AML-193 (cell line): ENCODE results near the gene DIDO1.

Source experiments
- DNase-seq, 2 experiments: peaks; one replicate each; lab custom pipeline; 2025; lab: John Stamatoyannopoulos, UW

DIDO1 gene

DNA sequence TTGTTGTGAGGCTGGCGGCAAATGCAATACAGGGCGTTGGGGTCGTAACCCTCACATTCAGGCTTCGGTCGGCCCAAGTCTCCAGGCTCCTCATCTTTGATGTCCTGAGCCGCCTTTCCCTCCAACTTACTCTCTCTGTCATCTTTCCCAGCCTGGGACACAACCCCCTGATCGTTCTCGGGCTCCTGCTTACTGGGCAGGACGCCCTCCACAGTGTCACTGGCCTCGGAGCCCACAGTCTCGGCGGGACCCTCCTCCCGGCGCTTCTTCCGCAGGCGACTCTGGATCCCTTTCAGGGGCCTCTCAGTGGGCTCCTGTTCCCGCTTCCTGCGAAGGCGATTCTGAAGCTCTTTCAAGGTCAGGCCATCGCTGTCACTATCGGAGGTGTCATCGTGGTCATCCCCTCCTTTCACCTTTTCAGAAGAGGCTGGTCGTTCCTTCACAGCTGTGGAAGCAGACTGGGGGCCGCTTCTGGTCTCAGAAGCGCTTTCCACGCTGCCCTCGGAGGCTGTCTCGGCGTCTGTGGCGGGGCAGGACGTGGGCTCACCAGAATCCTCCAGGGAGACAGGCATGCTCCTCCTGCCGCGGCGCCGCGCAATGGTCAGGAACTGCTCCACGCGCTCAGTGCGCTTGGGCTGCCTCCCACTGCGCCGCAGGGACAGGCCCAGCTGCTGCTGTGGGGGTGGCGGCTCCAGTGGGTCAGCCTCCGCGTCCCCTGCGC, 15.4 kb downstream of the DIDO1 start:
- DNase-seq, result no peak

DNA sequence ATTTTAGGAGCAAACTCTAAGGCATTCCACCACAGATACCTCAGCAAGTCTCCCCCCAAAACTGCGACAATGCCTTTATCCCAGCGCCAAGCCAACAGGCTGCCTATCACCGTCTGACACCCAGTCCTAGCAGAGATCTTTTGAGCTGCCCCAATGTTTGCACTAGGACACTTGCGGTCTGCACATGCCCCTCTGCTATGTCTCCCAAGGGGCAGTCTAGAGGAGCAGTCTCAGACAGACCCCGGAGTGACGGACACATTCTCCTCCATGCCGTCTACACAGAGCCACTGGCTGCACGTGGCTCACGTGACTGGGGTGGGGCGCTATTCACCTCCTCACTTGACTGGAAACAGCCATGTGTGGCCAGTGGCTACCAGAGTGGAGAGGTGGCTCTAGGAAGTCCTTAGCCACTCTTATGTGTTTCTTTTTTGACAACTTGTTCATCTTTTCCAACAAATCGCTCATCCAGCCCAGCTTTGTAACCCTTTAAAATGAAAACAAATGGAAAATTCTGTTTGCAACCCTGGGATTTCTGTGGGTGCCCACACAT, 16.0 kb downstream of the DIDO1 start:
- no peak for DNase-seq

DNA sequence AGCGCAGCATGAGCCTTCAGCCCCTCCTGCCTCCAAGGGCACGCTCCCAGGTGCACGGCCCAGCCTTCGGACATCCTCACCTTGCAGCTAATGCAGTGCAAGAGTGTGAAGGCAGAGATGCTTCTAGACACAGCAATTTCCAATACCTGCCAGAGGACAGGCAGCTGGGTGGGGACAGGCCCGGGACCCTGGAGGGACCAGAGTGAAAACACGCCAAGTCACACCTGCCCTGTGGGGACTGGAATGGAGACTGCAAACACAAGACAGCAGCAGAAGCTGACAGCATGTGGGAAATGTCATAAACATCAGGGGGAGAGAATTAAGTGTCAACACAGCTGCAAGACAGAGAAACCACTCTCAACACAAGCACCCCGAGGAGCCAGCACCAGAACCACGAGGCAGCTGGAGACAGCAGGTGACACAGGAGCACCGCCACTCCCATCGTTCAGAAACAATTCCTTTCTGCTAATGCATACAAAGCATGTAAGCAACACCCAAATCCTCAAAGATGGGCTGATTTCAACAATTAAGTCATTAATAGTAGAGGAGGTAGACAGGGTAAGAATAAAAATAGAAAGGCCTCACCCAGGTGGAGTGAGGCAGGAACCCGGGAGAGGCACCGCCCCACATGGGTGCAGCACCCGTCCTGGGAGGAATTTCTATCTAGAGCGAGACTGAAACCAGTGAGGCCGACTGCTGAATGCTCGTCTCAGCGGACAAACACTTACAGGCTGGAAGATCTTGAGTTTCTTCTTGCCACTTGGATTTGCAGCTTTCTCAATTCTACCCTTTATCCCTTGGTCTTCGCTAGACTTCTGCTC, 17.1 kb downstream of the DIDO1 start:
- no peak for DNase-seq

DNA sequence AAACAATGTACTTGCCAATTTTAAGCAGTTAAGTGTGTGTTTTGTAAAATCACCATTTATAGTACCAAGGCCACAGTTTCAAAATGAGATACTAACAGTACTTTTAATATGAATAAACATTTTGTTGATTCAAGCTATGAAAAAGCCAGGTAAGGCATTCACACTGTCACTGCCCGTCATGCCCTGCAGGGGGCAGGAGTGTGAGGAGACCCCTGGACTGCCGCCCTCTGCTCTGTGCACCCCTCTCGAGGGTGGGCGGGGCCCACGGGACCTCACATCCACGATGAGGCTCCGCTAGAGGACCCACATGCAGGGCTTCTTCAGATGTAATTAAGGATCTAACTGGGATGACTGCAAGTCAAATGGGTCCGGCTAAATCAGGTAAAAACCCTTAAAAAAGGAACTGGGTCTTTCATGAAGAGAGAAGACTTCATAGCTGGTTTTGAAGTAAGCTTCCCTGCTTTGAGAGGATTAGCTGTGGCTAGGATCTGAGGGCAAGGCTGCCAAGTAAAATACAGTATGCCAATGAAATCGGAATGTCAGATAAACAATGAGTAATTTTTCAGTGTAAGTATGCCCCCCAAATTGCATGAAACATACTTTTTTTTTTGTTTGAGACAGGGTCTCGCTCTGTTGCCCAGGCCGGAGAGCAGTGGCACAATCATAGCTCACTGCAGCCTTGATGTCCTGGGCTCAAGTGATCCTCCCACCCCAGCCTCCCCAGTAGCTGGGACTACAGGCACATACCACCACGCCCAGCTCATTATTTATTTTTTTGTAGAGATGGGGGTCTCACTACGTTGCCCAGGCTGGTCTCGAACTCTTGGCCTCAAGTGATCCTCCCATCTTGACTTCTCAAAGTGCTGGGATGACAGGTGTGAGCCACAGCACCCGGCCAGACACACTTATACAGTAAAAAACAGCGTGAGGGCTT, 18.7 kb downstream of the DIDO1 start:
- no peak for DNase-seq

DNA sequence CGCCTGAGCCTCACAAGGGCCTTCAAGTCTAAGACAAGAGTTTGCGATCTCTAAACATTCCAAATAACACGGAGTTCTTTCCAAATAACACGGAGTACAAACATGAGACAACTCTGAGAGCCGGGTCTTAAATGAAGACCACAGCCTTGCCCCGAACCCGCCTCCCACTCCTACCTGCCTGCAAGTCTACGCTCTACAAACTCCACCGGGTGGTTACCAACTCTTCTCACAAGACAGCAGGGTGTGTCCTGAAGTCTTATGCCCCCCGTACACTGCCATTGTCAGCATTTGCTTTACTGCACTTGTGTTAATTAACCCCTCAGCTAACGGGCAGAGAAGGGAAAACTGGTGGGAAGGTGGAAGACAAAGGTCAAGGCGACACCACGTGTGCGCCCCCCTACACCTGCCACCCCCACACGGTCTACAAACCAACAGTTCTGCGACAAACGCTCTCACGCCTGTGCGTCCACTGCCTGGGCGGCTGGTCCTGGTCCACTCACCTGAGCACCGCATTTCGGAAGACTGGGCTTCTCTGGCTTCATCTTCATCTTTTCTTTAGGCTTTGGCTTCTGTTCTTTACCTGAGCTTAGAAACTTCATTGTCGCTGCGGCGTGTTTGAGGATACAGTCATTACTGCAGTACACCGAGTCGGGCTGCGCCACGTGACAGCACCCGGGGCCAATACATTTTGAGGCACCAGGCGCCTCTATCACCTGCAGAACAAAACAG, 19.5 kb downstream of the DIDO1 start:
- no peak for DNase-seq

DNA sequence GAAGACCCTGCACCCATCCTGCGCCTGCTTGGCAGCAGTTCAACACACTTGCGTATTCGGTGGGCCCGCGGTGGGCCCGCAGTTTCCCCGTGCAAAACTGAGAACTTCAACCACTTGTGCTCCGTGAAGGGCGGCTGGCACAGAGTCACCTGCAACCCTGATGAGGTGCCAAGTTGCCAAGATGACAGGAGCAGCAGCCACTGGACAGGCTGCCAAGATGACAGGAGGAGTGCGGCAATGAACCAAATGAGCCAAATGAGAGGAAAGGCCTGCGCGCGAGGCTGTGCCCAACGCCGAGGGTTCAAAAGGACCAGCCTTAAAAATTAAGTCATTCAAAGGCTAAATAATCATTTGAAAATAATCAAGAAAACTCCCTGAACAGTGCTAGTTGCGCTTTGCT, 20.1 kb downstream of the DIDO1 start:
- DNase-seq, result no peak

DNA sequence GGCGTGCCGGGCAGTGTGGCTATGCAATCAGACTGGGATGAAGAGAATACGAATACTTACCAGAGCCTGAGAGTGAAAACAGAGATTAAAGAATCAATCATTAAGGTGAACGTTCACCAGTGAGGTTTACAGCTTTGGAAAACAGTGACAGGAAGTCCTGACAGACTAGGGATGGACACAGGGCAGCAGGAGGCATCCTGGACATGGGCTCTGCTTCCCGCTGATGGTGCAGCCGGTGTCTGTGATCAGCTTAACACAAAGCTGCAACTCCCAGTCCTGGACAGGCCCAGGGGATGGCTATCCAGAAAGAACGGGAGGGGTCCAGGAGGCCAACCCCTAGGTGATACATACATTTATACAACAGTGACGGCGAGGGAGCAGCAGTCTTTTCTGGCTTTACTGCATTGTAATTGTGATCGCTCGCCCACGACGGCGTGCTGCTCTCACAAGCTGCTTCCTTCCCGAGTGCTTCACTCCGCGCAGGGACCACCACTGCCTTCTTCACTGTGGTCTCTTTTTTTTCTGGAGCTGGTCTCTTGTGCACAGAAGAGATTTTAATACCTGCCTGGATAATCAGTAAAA, 20.7 kb downstream of the DIDO1 start:
- DNase-seq, result no peak

DNA sequence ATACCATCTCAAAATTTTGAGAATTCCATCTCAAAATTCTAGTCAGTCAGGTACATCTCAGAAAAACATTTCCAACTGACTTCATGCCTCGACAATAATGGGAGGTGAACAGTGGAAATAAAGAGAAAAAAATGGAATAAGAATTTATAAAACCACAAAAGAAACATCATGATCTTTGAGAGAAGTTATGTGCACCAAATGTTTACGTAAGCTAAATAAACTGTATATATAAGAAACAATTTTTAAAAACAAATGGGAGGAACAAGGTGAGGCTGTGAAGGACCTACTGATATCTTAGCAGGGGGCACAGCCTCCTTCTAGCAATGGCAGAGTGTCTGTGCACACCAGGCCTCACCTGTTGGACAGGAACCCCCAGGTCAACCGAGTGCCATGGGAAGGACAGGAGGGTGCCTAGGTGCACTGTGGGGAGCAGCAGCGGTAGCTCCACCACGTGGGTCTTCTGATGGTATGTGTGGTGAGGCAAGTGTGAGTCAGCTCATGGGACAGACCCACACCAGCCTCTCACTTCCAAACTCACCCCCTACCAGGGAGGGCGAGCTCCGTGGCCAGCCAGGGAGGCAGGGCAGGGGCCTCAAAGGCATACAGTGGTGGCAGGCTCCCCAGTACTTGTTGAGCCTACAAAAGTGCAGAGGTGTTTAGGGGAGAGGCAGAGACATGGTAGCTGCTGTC, 23.2 kb downstream of the DIDO1 start:
- no peak for DNase-seq

DNA sequence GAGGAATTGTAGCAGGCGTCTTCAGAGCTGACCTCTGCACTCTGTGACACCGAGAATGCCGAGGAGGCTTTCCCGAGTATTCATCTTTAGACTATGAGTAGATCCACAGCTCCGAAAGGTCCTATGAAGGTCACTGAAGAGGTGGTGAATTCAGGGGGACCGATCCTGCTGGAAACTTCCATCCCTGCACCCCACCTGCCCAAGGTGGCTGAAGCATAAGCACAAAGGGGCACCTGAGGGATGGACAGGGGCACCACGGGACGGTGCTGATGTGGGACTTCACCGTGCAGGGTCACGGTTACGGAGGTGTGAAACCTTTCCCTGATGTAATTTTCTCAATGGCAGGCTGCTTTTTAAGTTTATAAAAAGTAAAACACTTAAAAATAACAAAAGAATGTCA, 24.4 kb downstream of the DIDO1 start:
- no peak for DNase-seq

DNA sequence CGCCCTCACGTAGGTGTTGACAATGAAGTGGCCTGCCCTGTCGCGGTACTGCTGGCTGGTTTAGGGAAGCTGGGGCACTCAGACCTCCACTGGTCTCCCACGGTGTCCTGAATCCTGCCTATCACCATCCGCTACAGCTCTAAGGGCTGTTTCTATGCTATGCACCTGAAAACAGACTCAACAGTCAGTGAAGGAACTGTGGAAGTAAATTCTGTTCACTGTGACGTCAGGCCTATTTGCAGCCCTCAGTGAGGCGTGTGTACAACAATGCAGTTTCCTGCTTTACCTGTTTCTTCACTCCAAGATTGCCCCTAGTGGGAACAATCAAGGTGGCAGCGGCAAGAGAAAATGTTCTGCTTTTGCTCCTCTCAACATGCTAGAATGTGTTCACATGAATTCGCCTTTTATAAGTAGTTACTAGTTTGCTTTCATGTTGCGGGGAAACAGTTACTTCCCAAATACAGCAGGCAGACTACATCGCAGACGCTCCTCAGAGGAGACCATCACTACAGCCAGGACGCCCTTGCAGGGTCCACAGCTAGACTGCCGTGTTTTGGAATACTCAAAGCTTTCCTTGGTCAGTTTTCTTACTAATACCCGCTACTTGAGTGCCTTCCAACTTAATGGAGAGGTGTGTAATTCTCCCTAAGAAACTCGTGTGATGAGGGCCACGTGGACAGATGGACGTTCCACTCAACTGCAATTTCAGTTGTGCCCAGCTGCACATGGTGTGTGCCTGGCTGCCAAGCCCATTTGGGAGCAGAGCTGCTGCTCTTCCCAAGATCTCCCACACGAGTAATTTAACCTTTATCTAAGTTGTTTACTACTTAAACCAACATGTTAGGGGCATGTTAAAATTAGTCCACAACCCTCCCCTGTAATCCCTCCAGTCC, 25.4 kb downstream of the DIDO1 start:
- DNase-seq, result no peak

DNA sequence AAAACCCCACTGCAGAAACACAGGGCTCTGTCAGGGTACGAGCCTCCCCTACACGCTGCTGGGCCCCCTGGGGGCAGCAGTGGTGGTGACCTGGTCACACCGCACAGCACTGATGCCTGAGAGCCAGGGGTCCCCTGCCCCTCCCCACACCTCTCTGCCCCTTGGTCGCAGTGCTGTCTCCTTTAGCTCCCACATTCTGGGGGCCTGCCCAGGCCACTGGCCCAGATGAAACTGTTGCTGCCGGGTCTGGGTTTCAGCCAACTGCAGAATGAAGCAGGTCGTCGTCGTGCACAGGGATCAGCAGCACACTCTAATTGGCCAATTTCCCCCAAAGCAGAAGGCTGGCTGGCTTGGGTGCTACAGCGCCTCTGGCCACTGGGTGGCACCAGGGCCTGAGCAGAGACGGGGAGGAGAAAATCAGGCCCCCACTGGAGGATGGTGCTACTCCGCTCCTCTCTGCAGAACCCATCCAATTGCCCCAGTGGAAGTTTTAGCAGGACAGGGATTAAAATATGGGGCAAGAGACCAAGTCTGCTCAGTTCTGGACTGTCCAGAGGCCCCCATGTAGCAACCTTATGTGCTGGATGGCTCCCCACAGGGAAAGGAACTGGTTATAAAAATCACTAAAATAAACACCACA, 26.1 kb downstream of the DIDO1 start:
- DNase-seq, result peak; percentile 45 to 49

DNA sequence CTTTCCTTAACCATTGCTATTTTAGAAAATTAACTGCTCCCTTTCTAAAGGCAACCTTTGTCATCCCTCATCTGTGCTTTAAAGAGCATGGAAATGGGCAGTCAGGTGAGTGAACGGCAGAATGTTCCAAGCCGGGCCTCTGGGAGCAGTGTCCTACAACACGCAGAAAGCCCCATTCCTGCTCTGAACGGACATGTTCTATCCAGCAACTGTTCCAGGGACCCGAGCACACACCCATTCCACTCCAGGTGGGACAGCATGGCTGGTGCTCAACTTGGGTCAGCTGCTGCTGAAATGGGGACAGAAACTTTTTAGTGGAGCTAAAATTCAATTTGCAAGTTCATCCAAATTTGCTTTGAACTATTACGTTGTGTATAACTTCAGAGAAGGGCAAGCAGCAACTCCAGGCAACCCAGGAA, 26.7 kb downstream of the DIDO1 start:
- no peak for DNase-seq

DNA sequence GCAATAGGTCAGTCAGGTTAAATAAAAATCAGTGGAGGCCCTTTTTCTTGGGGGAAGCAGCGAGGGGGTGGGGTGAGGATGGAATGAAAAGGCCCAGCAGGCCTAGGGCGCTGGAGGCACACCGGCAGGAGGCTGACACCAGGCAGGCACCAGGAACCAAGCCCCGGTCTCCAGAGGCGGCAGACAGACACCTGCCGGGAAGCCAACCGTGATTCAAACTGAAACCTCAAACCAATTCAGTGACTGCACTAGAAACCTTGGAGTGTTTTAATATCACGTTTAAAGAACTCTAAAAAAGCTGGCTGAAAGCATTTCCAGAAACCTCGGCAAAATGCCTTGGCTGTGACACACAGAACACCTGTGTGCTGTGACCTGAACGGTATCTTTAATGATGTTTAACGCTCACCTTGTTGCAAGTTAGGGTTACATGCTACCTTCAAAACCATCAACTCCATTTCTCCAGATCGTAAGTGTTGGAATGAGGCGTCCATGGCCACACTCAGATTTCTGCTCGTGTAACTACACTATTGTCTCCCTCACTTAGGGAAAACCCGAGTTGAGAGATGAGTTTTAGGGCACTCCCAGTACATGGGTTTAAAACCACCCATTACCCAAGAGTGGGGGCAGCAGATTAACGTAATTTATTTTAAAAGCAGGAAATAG, 27.2 kb downstream of the DIDO1 start:
- DNase-seq, result no peak

DNA sequence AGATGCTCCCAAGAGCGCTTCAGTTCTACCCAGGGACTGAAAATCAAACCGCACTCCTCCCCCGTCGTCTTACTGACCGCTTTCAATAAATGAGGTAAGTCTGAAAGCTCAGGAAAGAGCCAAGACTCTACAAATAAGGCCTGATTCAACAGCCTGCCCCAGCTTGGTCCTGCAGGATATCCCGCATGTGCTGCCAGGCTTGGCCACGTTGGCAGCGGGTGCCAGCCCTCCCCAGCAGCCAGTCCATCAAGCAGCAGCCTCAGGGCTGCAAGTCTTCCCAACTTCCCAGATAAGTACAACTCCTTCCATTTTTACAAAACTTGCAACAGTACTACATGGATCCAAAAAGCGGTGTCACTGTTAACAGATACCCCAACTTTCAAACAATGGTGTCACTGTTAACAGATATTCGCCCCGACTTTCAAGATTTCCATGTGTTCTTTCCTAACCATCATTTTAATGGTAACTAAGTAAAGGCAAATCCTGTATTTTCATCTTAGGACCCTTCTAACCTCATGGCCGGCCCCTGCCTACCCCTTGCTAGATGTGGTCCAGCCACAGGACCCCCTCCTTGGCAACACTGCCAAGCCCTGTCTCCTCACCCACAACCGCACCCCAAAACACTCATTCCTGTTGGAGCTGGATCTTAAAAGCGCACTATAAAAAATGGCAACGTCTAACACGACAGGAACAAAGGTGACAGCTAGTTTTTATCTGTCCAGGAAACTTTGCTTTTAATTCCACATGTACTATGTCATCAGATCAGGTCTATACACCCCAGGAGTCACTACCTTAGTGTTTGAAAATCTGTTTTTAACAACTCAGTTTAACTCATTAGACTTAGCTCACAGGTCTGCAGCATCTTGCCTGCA, 28.0 kb downstream of the DIDO1 start:
- DNase-seq, result no peak

DNA sequence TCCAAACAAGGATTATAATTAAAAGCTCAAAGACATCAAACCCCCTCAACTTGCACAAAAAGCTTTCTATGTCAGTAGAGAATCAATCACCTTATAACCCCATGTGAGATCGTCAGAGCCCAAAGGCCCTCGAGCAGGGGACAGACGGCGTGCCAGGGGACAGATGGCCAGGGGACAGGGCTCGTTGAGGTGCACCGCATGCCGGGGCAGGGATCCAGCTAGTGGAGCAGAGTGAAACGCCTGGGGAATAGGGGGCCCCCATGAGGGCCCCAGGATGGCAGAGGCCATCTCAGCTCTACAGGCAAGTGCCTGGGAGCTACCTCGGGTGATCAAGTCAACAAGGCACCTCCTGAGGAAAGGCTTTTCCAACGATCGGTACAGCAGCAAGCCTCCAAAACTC, 28.6 kb downstream of the DIDO1 start:
- no peak for DNase-seq

DNA sequence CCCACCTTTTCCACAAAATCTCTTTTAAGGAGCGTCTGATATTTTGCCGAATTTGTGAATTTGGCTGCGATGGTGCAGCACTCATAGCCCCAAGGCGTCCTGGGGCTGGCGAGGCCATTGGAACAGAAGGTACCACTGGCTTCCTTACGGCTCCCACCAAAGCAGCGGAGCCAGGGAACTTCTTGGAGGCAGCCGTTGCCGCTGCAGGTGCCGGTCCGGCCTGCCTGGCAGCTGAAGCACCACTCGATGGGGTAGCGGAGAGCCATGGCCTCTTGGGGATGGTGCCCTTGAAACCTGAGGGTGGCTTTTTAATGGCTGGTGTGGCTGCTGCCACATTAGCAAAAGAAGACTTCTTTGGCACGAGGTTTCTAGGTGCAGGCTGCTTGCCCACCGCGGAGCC, 29.8 kb downstream of the DIDO1 start:
- DNase-seq, result no peak

DNA sequence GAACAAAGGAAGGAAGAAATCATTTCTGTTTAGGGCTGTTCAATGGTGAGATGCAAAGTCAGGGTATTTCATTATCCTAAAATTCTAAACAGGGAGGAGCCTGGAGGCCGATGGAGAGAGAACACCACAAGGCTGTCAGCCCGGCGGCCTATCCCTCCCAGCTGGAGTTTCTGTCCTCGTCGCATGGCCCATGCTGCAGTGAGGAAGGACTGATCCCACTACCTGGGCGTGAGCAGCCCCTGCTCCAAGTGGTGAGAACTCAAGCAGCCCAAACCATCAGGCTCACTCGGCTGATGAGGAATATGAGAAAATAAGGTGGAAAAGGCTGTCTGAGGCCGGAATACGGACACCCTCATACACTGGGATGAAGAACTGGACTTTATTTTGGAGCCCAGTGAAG, 30.8 kb downstream of the DIDO1 start:
- DNase-seq, result no peak
